HepG2 (cell line): ENCODE measurements around the gene ZMYND8. TPM values are rescaled to one million over a fixed set of nuclear protein-coding genes. Genes with fewer than 3 reads are reported as not detected.

Experiments used
- ATAC-seq: fragments of 200-7000 bp; cut with Tn5 transposase; 3 replicates; pipeline ENCODE4 v1.9.1; 2020; ENCODE audit warnings: mild to moderate bottlenecking, moderate library complexity
- BruUV-seq: library from RNA; stranded (reverse); fragments of 400-500 nt; replicated peaks from 2 replicates; lab custom pipeline; 2021; lab: Mats Ljungman, UMichigan
- CTCF ChIA-PET: fragments of 300-600 bp; formaldehyde crosslinking; extraction: SDS; loops from one replicate; lab custom pipeline; 2021; ENCODE audit warnings: low total read pairs, inconsistent platforms, low intra/inter-chr PET ratio; lab: Yijun Ruan, JAX
- POLR2A ChIA-PET: fragments of 350-600 bp; sonication (Branson Sonifier 250); formaldehyde crosslinking; loops from one replicate; lab custom pipeline; 2020; ENCODE audit warnings: antibody characterized with exemption, inconsistent platforms; lab: Yijun Ruan, JAX
- DNase-seq: peaks from one replicate; pipeline ENCODE4 v3.0.0-alpha.2; 2015; ENCODE audit warnings: low spot score
- FAIRE-seq: peaks from 3 replicates; lab custom pipeline; 2011; peaks lifted over from hg19 to GRCh38; lab: Jason Lieb, UNC
- H2AFZ ChIP-seq: one replicate; pipeline ENCODE4 v1.6.1; 2011; ENCODE audit warnings: low read length, inconsistent platforms
- H3K27ac ChIP-seq: fragments of 300-600 bp; 3 replicates; pipeline ENCODE4 v1.8.0; 2011; ENCODE audit warnings: mixed run types, mild to moderate bottlenecking, mixed read lengths, low read length, inconsistent platforms; ENCODE audit not compliant: insufficient read depth; ENCODE audit errors: extremely low read length
- H3K27me3 ChIP-seq, 2 experiments: fragments of 200-600 bp in 1 of 2; 2 replicates in 1 of 2; 3 replicates in 1 of 2; pipeline versions ENCODE4 v1.6.0 to v1.8.0; 2011; ENCODE audit warnings: low read length in 2 of 2, mild to moderate bottlenecking in 2 of 2, moderate library complexity in 2 of 2, inconsistent platforms in 1 of 2; ENCODE audit not compliant: insufficient read depth in 2 of 2, control insufficient read depth in 1 of 2
- H3K36me3 ChIP-seq, 2 experiments: fragments of 200-600 bp in 1 of 2; replicated peaks in 1 of 2; 2 replicates in 1 of 2; 3 replicates in 1 of 2; pipeline versions ENCODE4 v1.5.1 to v1.8.0; 2011; ENCODE audit warnings: low read length in 2 of 2, inconsistent platforms in 1 of 2; ENCODE audit not compliant: insufficient read depth in 2 of 2, control insufficient read depth in 1 of 2
- H3K4me1 ChIP-seq: 2 replicates; pipeline ENCODE4 v1.5.1; 2012; ENCODE audit warnings: low read length, inconsistent platforms; ENCODE audit not compliant: insufficient read depth
- H3K4me2 ChIP-seq: 2 replicates; pipeline ENCODE4 v1.6.0; 2011; ENCODE audit warnings: low read depth, low read length, inconsistent platforms
- H3K4me3 ChIP-seq, 3 experiments: fragments of 200-600 bp in 1 of 3; sonication (generic), shearing (Covaris generic) in 1 of 3; replicated peaks in 1 of 3; 2 replicates each; pipeline ENCODE4 v1.5.1; 2011 to 2016; ENCODE audit warnings: low read length in 3 of 3, inconsistent platforms in 2 of 3, low read depth in 2 of 3, mild to moderate bottlenecking in 2 of 3, control low read depth in 1 of 3, mixed read lengths in 1 of 3; ENCODE audit not compliant: insufficient read depth in 1 of 3
- H3K79me2 ChIP-seq: one replicate; pipeline ENCODE4 v1.6.1; 2011; ENCODE audit warnings: low read length, inconsistent platforms; ENCODE audit not compliant: insufficient read depth
- H3K9ac ChIP-seq: 2 replicates; pipeline ENCODE4 v1.6.0; 2011; ENCODE audit warnings: mild to moderate bottlenecking, low read depth, low read length, inconsistent platforms; ENCODE audit not compliant: insufficient read depth
- H3K9me3 ChIP-seq: 2 replicates; pipeline ENCODE4 v1.5.1; 2012; ENCODE audit warnings: mild to moderate bottlenecking, low read length
- H4K20me1 ChIP-seq: 2 replicates; pipeline ENCODE4 v1.6.0; 2011; ENCODE audit warnings: inconsistent platforms, mild to moderate bottlenecking, low read length, moderate library complexity; ENCODE audit not compliant: insufficient read depth
- PPARG ChIP-seq: conservative IDR thresholded peaks from 2 replicates; pipeline ENCODE4 v1.6.1; 2016; ENCODE audit warnings: missing biosample characterization, missing genetic modification reagents
- ZBTB38 ChIP-seq: sonication (generic); formaldehyde crosslinking; IDR thresholded peaks from 2 replicates; pipeline ENCODE4 v1.5.1; 2020; ENCODE audit warnings: mild to moderate bottlenecking, missing genetic modification reagents
- ZBTB7A ChIP-seq: sonication (generic); formaldehyde crosslinking; IDR thresholded peaks from 2 replicates; pipeline ENCODE4 v1.8.0; 2022; ENCODE audit warnings: mild to moderate bottlenecking, missing genetic modification reagents
- ZNF468 ChIP-seq: sonication (generic); formaldehyde crosslinking; IDR thresholded peaks from 2 replicates; pipeline ENCODE4 v1.8.0; 2022; ENCODE audit warnings: mild to moderate bottlenecking, moderate library complexity, missing genetic modification reagents
- ZNF549 ChIP-seq: sonication (generic); formaldehyde crosslinking; IDR thresholded peaks from 2 replicates; pipeline ENCODE4 v1.5.0; 2020; ENCODE audit warnings: missing genetic modification reagents
- WGBS: methylation state at CpG from one replicate; pipeline ENCODE4 v1.1.6; 2017; ENCODE audit warnings: low lambda C conversion rate; 5-methylcytosine and 5-hydroxymethylcytosine counted together
- in situ Hi-C: cut with HindIII; loops from 2 replicates; pipeline ENCODE4 v1.10.0; 2017; ENCODE audit warnings: low pct_unique_long_range_greater_than_20kb; ENCODE audit not compliant: extremely low pct_ligation_motif_present
- intact Hi-C: fragments of 100-400 bp; cut with micrococcal nuclease; formaldehyde crosslinking; loops from one replicate; pipeline ENCODE4 v1.10.0; 2022; ENCODE audit not compliant: unreplicated experiment
- polyA plus RNA-seq, 8 experiments: library from polyadenylated mRNA; depleted of rRNA in 3 of 8; stranded (reverse) in 7 of 8; unstranded in 1 of 8; fragments of >200 nt; fragmentation: Illumina TruSeq in 4 of 8; extraction: Trizol in 4 of 8; gene quantifications; 2 replicates each; pipeline versions ENCODE4 v1.2.1 to v1.2.3, GENCODE V29; 2011 to 2016; ENCODE audit warnings: low read depth in 4 of 8, missing spikeins in 1 of 8, mixed read lengths in 1 of 8; ENCODE audit not compliant: insufficient read depth in 1 of 8
- total RNA-seq, 5 experiments: library from RNA; depleted of rRNA; stranded (reverse); fragments of >200 nt; fragmentation: Illumina TruSeq; extraction: Trizol; gene quantifications; 2 replicates each; pipeline ENCODE4 v1.2.3, GENCODE V29; 2016; ENCODE audit warnings: low read depth in 1 of 5
- TF ChIP-seq, protein P1 (sequence below), 2 experiments: IDR thresholded peaks; 2 replicates each; pipeline ENCODE4 v1.6.1; 2011 to 2012; ENCODE audit warnings: low read length in 2 of 2, borderline replicate concordance in 1 of 2, low read depth in 1 of 2, mild to moderate bottlenecking in 1 of 2, moderate library complexity in 1 of 2
- TF ChIP-seq, protein P2 (sequence below): sonication (generic); formaldehyde crosslinking; IDR thresholded peaks from 2 replicates; pipeline ENCODE4 v1.8.0; 2022; ENCODE audit warnings: missing genetic modification reagents, mild to moderate bottlenecking, inconsistent platforms, borderline replicate concordance
- TF ChIP-seq, protein P3 (sequence below): sonication (generic); formaldehyde crosslinking; IDR thresholded peaks from 2 replicates; pipeline ENCODE4 v1.4.0; 2020; ENCODE audit warnings: missing genetic modification reagents

Gene ZMYND8
- total and polyA plus RNA-seq, 2 of the 13 experiments (the other 11 are each of a cell fraction or from before 2014, with no cell fraction given), result 53.9 to 84.7 TPM

GRCh38 chr20:47326658-47327268 is 29.7 kb downstream of the ZMYND8 start:
- Histone ChIP-seq H3K36me3 (peaks cover 33 to 69% of the 10 kb centered on the region in 2 experiments), H4K20me1 (peaks cover 94% of the 10 kb centered on the region), H3K4me3 (no peak overlapping the region), H3K79me2 (peaks cover 98% of the 10 kb centered on the region), H3K27ac (no peak overlapping the region), H3K27me3 (no peaks in the 10 kb centered on the region), H3K4me2 (no peak overlapping the region), H2AFZ (no peak overlapping the region), H3K9ac (no peak overlapping the region), H3K9me3 (no peaks in the 10 kb centered on the region), H3K4me1 (peaks cover 89% of the 10 kb centered on the region)
- in situ Hi-C loops (no loop called here), intact Hi-C loops (no loop called here)
- ChIA-PET CTCF (no interaction called here), POLR2A (interaction anchor here (1.1 to 23.7 kb wide), 4 partner anchors 9 to 57 kb away, joined by 3 to 624 read pairs (median 5); partner anchors contain the start of gene ZMYND8)
- ATAC-seq (no peak), FAIRE-seq (no peak), DNase-seq (no peak)
- BruUV-seq, result no TSS peak
- TF ChIP-seq, protein P1, sequence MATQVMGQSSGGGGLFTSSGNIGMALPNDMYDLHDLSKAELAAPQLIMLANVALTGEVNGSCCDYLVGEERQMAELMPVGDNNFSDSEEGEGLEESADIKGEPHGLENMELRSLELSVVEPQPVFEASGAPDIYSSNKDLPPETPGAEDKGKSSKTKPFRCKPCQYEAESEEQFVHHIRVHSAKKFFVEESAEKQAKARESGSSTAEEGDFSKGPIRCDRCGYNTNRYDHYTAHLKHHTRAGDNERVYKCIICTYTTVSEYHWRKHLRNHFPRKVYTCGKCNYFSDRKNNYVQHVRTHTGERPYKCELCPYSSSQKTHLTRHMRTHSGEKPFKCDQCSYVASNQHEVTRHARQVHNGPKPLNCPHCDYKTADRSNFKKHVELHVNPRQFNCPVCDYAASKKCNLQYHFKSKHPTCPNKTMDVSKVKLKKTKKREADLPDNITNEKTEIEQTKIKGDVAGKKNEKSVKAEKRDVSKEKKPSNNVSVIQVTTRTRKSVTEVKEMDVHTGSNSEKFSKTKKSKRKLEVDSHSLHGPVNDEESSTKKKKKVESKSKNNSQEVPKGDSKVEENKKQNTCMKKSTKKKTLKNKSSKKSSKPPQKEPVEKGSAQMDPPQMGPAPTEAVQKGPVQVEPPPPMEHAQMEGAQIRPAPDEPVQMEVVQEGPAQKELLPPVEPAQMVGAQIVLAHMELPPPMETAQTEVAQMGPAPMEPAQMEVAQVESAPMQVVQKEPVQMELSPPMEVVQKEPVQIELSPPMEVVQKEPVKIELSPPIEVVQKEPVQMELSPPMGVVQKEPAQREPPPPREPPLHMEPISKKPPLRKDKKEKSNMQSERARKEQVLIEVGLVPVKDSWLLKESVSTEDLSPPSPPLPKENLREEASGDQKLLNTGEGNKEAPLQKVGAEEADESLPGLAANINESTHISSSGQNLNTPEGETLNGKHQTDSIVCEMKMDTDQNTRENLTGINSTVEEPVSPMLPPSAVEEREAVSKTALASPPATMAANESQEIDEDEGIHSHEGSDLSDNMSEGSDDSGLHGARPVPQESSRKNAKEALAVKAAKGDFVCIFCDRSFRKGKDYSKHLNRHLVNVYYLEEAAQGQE (IDR thresholded peaks at IDR 0.05; ENCODE audit: borderline replicate concordance in 1 of 2, low read depth in 1 of 2, low read length in 2 of 2), result no peak
- TF ChIP-seq ZBTB7A (CRISPR knock-in tag) (no peak), ZNF468 (no peak), PPARG (CRISPR knock-in tag) (no peak), ZBTB38 (CRISPR knock-in tag) (0 out of 2 replicates have a peak, but pooled peaks have one; percentile 9), ZNF549 (CRISPR knock-in tag) (no peak)
- TF ChIP-seq, protein P2, sequence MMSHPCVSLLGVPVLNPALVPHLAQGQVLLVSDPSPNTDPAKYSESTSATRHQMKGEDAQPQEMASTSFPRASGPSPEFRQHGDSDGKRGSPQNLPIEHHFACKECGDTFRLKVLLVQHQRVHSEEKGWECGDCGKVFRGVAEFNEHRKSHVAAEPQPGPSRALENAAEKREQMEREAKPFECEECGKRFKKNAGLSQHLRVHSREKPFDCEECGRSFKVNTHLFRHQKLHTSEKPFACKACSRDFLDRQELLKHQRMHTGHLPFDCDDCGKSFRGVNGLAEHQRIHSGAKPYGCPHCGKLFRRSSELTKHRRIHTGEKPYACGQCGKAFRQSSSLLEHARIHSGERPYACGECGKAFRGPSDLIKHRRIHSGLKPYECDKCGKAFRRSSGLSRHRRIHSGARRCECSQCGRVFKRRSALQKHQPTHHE, result 0 out of 2 replicates have a peak, but pooled peaks have one; percentile 15
- TF ChIP-seq, protein P3, sequence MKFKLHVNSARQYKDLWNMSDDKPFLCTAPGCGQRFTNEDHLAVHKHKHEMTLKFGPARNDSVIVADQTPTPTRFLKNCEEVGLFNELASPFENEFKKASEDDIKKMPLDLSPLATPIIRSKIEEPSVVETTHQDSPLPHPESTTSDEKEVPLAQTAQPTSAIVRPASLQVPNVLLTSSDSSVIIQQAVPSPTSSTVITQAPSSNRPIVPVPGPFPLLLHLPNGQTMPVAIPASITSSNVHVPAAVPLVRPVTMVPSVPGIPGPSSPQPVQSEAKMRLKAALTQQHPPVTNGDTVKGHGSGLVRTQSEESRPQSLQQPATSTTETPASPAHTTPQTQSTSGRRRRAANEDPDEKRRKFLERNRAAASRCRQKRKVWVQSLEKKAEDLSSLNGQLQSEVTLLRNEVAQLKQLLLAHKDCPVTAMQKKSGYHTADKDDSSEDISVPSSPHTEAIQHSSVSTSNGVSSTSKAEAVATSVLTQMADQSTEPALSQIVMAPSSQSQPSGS (CRISPR knock-in tag), result no peak
- 80% methylated on average over 10 of the region's 10 CpGs for WGBS
